Measurements from ENCODE around the gene VPS4B. TPM values are rescaled to one million over a fixed set of nuclear protein-coding genes. Genes with fewer than 3 reads are reported as not detected.

Gene VPS4B
- total and polyA plus RNA-seq, 5 donors from 2014 or later = 54.2 to 93.3 (median 67.2) TPM

DNA sequence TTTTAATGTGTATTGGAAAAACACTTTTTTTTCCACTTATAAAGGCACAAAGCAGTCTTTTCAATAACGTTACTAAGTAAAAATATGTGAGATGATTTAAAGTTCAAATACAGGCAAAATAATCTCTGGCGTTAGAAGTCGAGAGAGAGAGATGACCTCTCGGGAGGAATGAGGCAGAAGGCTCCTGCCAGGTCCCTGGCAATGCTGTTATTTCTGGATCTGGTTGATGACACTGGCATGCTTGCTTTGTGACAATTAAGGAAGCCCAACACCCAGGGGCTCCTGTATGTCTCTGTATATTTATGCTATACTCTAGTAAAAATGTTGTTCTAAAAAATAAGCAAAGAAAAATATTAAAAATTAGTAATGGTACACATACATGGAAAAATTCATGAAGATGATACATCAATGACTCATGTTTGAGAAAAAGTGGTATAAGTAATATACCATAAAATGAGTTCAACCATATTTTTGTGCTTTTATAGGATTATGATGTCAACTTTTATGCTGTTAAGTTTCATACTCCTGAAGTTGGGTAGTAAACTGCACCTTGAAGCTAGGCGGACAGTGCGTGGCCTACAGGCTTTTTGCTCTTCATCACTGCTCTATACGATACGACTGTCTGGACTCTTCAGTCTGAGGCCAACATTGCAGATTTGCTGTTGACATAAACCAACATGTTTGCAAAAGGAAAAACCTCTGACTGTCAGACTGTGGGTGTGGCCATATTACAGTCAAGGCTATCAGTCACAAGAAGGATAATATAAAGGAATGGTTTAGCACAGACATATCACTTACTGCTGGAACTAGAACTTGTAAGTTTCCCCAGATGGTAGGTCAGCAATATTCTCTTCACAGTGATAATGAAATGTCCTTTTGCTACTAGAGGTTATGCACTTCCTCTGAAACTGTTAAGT, 19.8 kb downstream of the VPS4B start:
- Histone ChIP-seq H3K4me1 (ENCODE audit: control insufficient read depth, insufficient read depth, low read length, poor library complexity, severe bottlenecking) (no peaks in the 10 kb centered on the region), H3K36me3 (ENCODE audit: control insufficient read depth, insufficient read depth, low read length) (peaks cover 78% of the 10 kb centered on the region), H3K27me3 (ENCODE audit: control insufficient read depth, insufficient read depth, low read length) (no peaks in the 10 kb centered on the region), H3K4me3 (ENCODE audit: low read depth, low read length) (no peak overlapping the region), H3K9me3 (ENCODE audit: control insufficient read depth in 2 of 2, low read length in 2 of 2) (no peaks in the 10 kb centered on the region), H3K27ac (ENCODE audit: insufficient read depth, low read length, poor library complexity, severe bottlenecking) (no peak overlapping the region)
- ATAC-seq (ENCODE audit: low read depth in 2 of 2) (no peak), DNase-seq (no peak)
- Mint-ChIP-seq H3K9me3 (peaks cover 0 to 1% (median 0%) of the 10 kb centered on the region in 7 donors), H3K4me3 (peak overlapping the region in 1 of 4 donors; percentile 27), H3K4me1 (peaks cover 17 to 25% (median 21%) of the 10 kb centered on the region in 4 donors), H3K27me3 (no peaks in the 10 kb centered on the region), H3K27ac (no peak overlapping the region), H3K36me3 (peaks cover 57% of the 10 kb centered on the region)

DNA sequence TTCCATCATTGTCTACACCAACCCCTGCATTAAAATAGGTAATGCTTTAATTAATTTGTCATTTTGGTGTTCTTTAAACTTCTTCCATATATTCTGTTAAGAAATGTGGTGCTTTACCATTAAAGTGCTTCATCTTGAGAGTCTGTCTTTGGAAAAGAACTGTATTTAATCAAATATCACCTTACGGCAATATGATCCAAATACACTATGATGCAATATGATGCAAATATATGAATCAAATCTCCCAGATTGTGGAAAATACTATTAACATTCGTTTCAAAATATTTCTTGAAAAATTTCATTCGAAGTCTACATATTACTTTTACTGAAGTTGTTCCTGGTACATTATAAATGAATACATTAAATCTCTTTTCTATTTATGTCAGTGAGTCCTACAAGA, 23.0 kb downstream of the VPS4B start:
- Mint-ChIP-seq H3K27ac (peak overlapping the region in 2 of 3 donors; percentile 29 to 36), H3K4me3 (peak overlapping the region in 2 of 4 donors; percentile 10 to 64), H3K9me3 (peaks cover 0 to 1% (median 0%) of the 10 kb centered on the region in 7 donors), H3K4me1 (peaks cover 12 to 28% (median 15%) of the 10 kb centered on the region in 4 donors), H3K27me3 (no peaks in the 10 kb centered on the region), H3K36me3 (peaks cover 51% of the 10 kb centered on the region)
- no peaks in the 10 kb centered on the region for H3K4me1 ChIP-seq (ENCODE audit: control insufficient read depth, insufficient read depth, low read length, poor library complexity, severe bottlenecking)
- no peaks in the 10 kb centered on the region for H3K9me3 ChIP-seq (ENCODE audit: control insufficient read depth in 2 of 2, low read length in 2 of 2)
- peak overlapping the region; percentile 61 for H3K4me3 ChIP-seq (ENCODE audit: low read depth, low read length)
- ATAC-seq (ENCODE audit: low read depth in 2 of 2) (no peak), DNase-seq (no peak)
- H3K27ac ChIP-seq (ENCODE audit: insufficient read depth, low read length, poor library complexity, severe bottlenecking) = peak overlapping the region; percentile 71
- no peaks in the 10 kb centered on the region for H3K27me3 ChIP-seq (ENCODE audit: control insufficient read depth, insufficient read depth, low read length)
- H3K36me3 ChIP-seq (ENCODE audit: control insufficient read depth, insufficient read depth, low read length) = peaks cover 77% of the 10 kb centered on the region

DNA sequence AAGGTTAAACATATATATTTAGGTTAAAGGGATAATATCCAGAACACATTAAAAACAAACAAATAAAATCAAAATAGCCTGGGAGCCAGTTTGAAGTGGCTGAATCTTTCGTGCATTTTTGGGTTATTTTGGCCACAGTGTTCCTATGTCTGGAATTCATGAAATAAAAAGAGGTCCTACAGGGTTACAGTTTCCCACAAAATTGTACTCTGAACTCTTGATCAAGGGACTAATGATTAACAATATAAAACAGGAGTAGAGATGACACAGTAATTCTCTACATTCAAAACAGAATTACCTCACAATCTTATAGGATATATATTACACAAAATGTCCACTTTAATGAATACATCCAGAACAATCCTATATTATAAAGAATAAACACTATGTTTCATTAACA, 24.9 kb downstream of the VPS4B start:
- Histone ChIP-seq H3K9me3 (ENCODE audit: control insufficient read depth in 2 of 2, low read length in 2 of 2) (no peaks in the 10 kb centered on the region), H3K27me3 (ENCODE audit: control insufficient read depth, insufficient read depth, low read length) (no peaks in the 10 kb centered on the region), H3K36me3 (ENCODE audit: control insufficient read depth, insufficient read depth, low read length) (peaks cover 72% of the 10 kb centered on the region), H3K4me1 (ENCODE audit: control insufficient read depth, insufficient read depth, low read length, poor library complexity, severe bottlenecking) (no peaks in the 10 kb centered on the region), H3K4me3 (ENCODE audit: low read depth, low read length) (no peak overlapping the region), H3K27ac (ENCODE audit: insufficient read depth, low read length, poor library complexity, severe bottlenecking) (no peak overlapping the region)
- Mint-ChIP-seq H3K27ac (no peak overlapping the region), H3K4me1 (peaks cover 8 to 24% (median 15%) of the 10 kb centered on the region in 4 donors), H3K27me3 (no peaks in the 10 kb centered on the region), H3K4me3 (no peak overlapping the region), H3K9me3 (no peaks in the 10 kb centered on the region), H3K36me3 (peaks cover 35% of the 10 kb centered on the region)
- ATAC-seq (ENCODE audit: low read depth in 2 of 2) (no peak), DNase-seq (no peak)

DNA sequence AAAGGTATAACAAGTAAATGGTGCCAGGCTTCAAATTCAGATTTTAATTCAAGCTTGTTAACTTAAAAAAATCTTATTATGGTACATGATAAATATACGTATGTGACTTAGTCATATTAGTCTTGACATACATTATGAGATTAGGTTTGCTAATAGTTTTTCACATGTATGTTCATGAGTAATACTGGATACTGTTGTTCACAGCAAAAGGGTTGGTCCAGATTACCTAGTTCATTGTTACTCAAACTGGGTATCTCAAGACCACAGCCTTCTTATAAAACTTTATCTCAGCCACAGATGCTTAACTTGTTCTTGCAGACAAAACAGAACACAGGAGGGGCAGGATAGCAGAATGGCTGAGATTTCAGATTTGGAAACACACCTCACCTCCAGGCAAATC, 26.8 kb downstream of the VPS4B start:
- Mint-ChIP-seq H3K36me3 (peaks cover 35% of the 10 kb centered on the region), H3K9me3 (no peaks in the 10 kb centered on the region), H3K4me3 (no peak overlapping the region), H3K4me1 (peaks cover 5 to 20% (median 12%) of the 10 kb centered on the region in 4 donors), H3K27ac (peak overlapping the region in 1 of 3 donors; percentile 11), H3K27me3 (no peaks in the 10 kb centered on the region)
- no peak overlapping the region for H3K4me3 ChIP-seq (ENCODE audit: low read depth, low read length)
- DNase-seq (no peak), ATAC-seq (ENCODE audit: low read depth in 2 of 2) (no peak)
- no peaks in the 10 kb centered on the region for H3K27me3 ChIP-seq (ENCODE audit: control insufficient read depth, insufficient read depth, low read length)
- H3K4me1 ChIP-seq (ENCODE audit: control insufficient read depth, insufficient read depth, low read length, poor library complexity, severe bottlenecking) = no peaks in the 10 kb centered on the region
- H3K9me3 ChIP-seq (ENCODE audit: control insufficient read depth in 2 of 2, low read length in 2 of 2) = no peaks in the 10 kb centered on the region
- H3K27ac ChIP-seq (ENCODE audit: insufficient read depth, low read length, poor library complexity, severe bottlenecking) = no peak overlapping the region
- peaks cover 72% of the 10 kb centered on the region for H3K36me3 ChIP-seq (ENCODE audit: control insufficient read depth, insufficient read depth, low read length)

DNA sequence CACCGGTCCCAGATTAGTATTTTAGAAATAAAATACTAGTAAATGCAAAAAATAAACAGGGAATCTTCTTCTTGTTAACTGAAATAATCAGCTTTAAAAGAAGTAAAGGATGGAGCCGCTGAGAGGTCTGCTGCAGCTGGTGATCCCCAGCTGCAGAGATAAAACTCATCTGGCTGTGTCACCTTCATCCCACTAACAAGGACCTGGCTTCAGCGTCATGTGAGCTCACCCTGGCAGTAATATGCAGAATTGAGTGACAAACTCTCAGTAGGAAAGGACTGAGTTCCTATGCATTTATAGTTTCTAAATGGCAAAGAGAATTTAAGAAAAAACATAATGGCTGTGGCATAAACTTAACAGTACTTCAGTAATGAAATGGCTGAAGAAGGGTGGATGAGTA, 27.3 kb downstream of the VPS4B start:
- no peaks in the 10 kb centered on the region for H3K4me1 ChIP-seq (ENCODE audit: control insufficient read depth, insufficient read depth, low read length, poor library complexity, severe bottlenecking)
- no peak overlapping the region for H3K27ac ChIP-seq (ENCODE audit: insufficient read depth, low read length, poor library complexity, severe bottlenecking)
- no peaks in the 10 kb centered on the region for H3K27me3 Mint-ChIP-seq
- H3K4me1 Mint-ChIP-seq = peaks cover 1 to 14% (median 7%) of the 10 kb centered on the region in 4 donors
- peaks cover 29% of the 10 kb centered on the region for H3K36me3 Mint-ChIP-seq
- ATAC-seq (ENCODE audit: low read depth in 2 of 2) (no peak), DNase-seq (no peak)
- H3K4me3 ChIP-seq (ENCODE audit: low read depth, low read length) = no peak overlapping the region
- H3K27me3 ChIP-seq (ENCODE audit: control insufficient read depth, insufficient read depth, low read length) = no peaks in the 10 kb centered on the region
- H3K9me3 ChIP-seq (ENCODE audit: control insufficient read depth in 2 of 2, low read length in 2 of 2) = no peaks in the 10 kb centered on the region
- H3K27ac Mint-ChIP-seq = no peak overlapping the region
- no peaks in the 10 kb centered on the region for H3K9me3 Mint-ChIP-seq
- no peak overlapping the region for H3K4me3 Mint-ChIP-seq
- peaks cover 77% of the 10 kb centered on the region for H3K36me3 ChIP-seq (ENCODE audit: control insufficient read depth, insufficient read depth, low read length)

DNA sequence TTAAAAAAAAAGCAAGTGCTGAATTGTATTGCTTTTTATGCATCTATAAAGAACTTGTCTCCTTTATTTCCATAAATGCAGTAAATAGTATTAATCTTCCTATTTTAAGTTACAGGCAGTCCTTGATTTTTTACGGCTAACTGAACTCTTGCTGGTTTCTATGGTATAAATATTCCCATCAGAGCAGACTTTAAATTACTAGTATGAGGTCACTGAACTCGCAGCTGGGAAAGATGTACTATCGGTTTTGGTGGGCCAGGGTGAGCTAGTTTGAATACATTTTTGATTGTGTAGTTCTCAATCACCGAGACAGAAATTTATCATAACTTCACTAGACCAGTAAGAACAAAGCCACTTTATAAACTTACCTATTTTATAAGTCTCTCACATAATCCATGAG, 34.4 kb downstream of the VPS4B start:
- Histone ChIP-seq H3K36me3 (ENCODE audit: control insufficient read depth, insufficient read depth, low read length) (peaks cover 31% of the 10 kb centered on the region), H3K27me3 (ENCODE audit: control insufficient read depth, insufficient read depth, low read length) (no peaks in the 10 kb centered on the region), H3K27ac (ENCODE audit: insufficient read depth, low read length, poor library complexity, severe bottlenecking) (no peak overlapping the region), H3K4me1 (ENCODE audit: control insufficient read depth, insufficient read depth, low read length, poor library complexity, severe bottlenecking) (no peaks in the 10 kb centered on the region), H3K9me3 (ENCODE audit: control insufficient read depth in 2 of 2, low read length in 2 of 2) (peaks cover 0 to 2% of the 10 kb centered on the region in 2 experiments), H3K4me3 (ENCODE audit: low read depth, low read length) (no peak overlapping the region)
- Mint-ChIP-seq H3K36me3 (peaks cover 18% of the 10 kb centered on the region), H3K9me3 (no peaks in the 10 kb centered on the region), H3K4me1 (peaks cover 0 to 7% (median 0%) of the 10 kb centered on the region in 4 donors), H3K27ac (peak overlapping the region in 2 of 3 donors; percentile 13 to 32), H3K4me3 (no peak overlapping the region), H3K27me3 (no peaks in the 10 kb centered on the region)
- no peak for ATAC-seq (ENCODE audit: low read depth in 2 of 2)
- no peak for DNase-seq

DNA sequence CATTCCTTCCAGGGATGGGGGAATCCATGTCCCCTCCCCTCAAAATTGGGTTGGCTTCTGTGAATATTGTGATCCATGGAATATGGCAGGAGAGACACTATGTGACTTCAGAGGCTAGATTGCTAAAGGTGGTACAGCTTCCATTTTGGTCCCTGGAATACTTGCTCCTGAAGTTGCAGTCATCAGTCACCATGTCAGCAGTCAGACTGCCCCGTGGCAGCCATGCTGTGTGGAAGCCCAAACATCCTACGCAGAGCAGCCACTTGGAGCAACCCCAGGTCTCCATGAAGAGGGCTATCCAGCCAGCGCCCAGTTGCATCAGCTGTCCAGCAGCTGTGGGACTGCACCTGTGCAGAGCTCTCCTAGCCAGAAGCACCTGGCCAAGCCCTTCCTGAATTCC, 39.4 kb downstream of the VPS4B start:
- Mint-ChIP-seq H3K27me3 (peaks cover 6% of the 10 kb centered on the region), H3K4me3 (no peak overlapping the region), H3K9me3 (peaks cover 0 to 3% (median 0%) of the 10 kb centered on the region in 7 donors), H3K36me3 (peaks cover 9% of the 10 kb centered on the region), H3K4me1 (peaks cover 9 to 26% (median 13%) of the 10 kb centered on the region in 4 donors), H3K27ac (no peak overlapping the region)
- DNase-seq = no peak
- Histone ChIP-seq H3K9me3 (ENCODE audit: control insufficient read depth in 2 of 2, low read length in 2 of 2) (peaks cover 0 to 2% of the 10 kb centered on the region in 2 experiments), H3K27ac (ENCODE audit: insufficient read depth, low read length, poor library complexity, severe bottlenecking) (no peak overlapping the region), H3K27me3 (ENCODE audit: control insufficient read depth, insufficient read depth, low read length) (no peaks in the 10 kb centered on the region), H3K36me3 (ENCODE audit: control insufficient read depth, insufficient read depth, low read length) (no peaks in the 10 kb centered on the region), H3K4me3 (ENCODE audit: low read depth, low read length) (no peak overlapping the region), H3K4me1 (ENCODE audit: control insufficient read depth, insufficient read depth, low read length, poor library complexity, severe bottlenecking) (peaks cover 4% of the 10 kb centered on the region)
- ATAC-seq (ENCODE audit: low read depth in 2 of 2) = no peak

DNA sequence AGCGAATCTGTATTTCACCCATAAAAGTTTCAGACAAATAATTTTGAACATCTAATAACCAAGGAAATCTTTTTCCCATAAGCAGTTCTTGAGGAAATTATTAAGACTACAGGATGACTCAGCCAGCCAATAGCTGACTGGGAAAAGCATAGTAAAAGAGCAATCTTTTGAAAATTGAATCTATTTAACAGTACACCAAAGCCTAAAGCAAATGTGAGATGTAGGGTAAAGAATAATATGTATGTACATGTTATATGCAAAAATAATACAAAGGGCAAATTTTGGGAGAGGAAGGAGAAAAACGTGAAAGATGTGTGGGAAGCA, 42.7 kb downstream of the VPS4B start:
- DNase-seq (no peak), ATAC-seq (ENCODE audit: low read depth in 2 of 2) (no peak)
- peaks cover 11% of the 10 kb centered on the region for H3K27me3 Mint-ChIP-seq
- Histone ChIP-seq H3K27me3 (ENCODE audit: control insufficient read depth, insufficient read depth, low read length) (peaks cover 2% of the 10 kb centered on the region), H3K36me3 (ENCODE audit: control insufficient read depth, insufficient read depth, low read length) (no peaks in the 10 kb centered on the region), H3K4me1 (ENCODE audit: control insufficient read depth, insufficient read depth, low read length, poor library complexity, severe bottlenecking) (peaks cover 4% of the 10 kb centered on the region), H3K9me3 (ENCODE audit: control insufficient read depth in 2 of 2, low read length in 2 of 2) (peaks cover 0 to 2% of the 10 kb centered on the region in 2 experiments), H3K27ac (ENCODE audit: insufficient read depth, low read length, poor library complexity, severe bottlenecking) (no peak overlapping the region), H3K4me3 (ENCODE audit: low read depth, low read length) (no peak overlapping the region)
- no peak overlapping the region for H3K4me3 Mint-ChIP-seq
- no peak overlapping the region for H3K27ac Mint-ChIP-seq
- peaks cover 0 to 7% (median 0%) of the 10 kb centered on the region in 7 donors for H3K9me3 Mint-ChIP-seq
- peaks cover 13 to 24% (median 20%) of the 10 kb centered on the region in 4 donors for H3K4me1 Mint-ChIP-seq
- H3K36me3 Mint-ChIP-seq = peaks cover 16% of the 10 kb centered on the region

Measured in CD4-positive, CD25-positive, alpha-beta regulatory T cell (primary cell).